NCI-H2196 treated with DMSO at 0.1 percent for 48 hours (cell line): ENCODE measurements around the gene FSCN2.

Source experiments
- DNase-seq: peaks from one replicate; lab custom pipeline; 2025; ENCODE audit not compliant: unreplicated experiment; lab: John Stamatoyannopoulos, UW

FSCN2 gene

GRCh38 chr17:81553018-81553615, 24.9 kb downstream of the FSCN2 start:
- DNase-seq: peak; percentile 98

GRCh38 chr17:81553616-81554181, 25.5 kb downstream of the FSCN2 start:
- peak; percentile 80 for DNase-seq

GRCh38 chr17:81556175-81556691, 28.1 kb downstream of the FSCN2 start:
- peak; percentile 24 for DNase-seq

- peak; percentile 29 for DNase-seq
Observed at GRCh38 chr17:81556863-81557262, 28.7 kb downstream of the FSCN2 start.

- no peak for DNase-seq
Observed at GRCh38 chr17:81557276-81558114, 29.3 kb downstream of the FSCN2 start.

- no peak for DNase-seq
Observed at GRCh38 chr17:81558115-81558468, 29.9 kb downstream of the FSCN2 start.

- no peak for DNase-seq
Observed at GRCh38 chr17:81558941-81559806, 31.0 kb downstream of the FSCN2 start.

- no peak for DNase-seq
Observed at GRCh38 chr17:81561494-81561885, 33.3 kb downstream of the FSCN2 start.

GRCh38 chr17:81563861-81564586, 35.8 kb downstream of the FSCN2 start:
- DNase-seq: no peak

- no peak for DNase-seq
Observed at GRCh38 chr17:81564778-81565177, 36.6 kb downstream of the FSCN2 start.

GRCh38 chr17:81565231-81565630, 37.1 kb downstream of the FSCN2 start:
- no peak for DNase-seq

- peak; percentile 92 for DNase-seq
Observed at GRCh38 chr17:81566461-81567126, 38.4 kb downstream of the FSCN2 start.

- no peak for DNase-seq
Observed at GRCh38 chr17:81567191-81567590, 39.0 kb downstream of the FSCN2 start.

GRCh38 chr17:81568416-81568815, 40.2 kb downstream of the FSCN2 start:
- no peak for DNase-seq

GRCh38 chr17:81569986-81570514, 41.9 kb downstream of the FSCN2 start:
- DNase-seq: no peak

- no peak for DNase-seq
Observed at GRCh38 chr17:81570964-81571363, 42.8 kb downstream of the FSCN2 start.

- no peak for DNase-seq
Observed at GRCh38 chr17:81572563-81573168, 44.5 kb downstream of the FSCN2 start.

GRCh38 chr17:81573794-81574642, 45.8 kb downstream of the FSCN2 start:
- no peak for DNase-seq

GRCh38 chr17:81574643-81574956, 46.4 kb downstream of the FSCN2 start:
- DNase-seq: no peak
